ENCODE results near the gene TMEM165. TPM values are rescaled to one million over a fixed set of nuclear protein-coding genes. Genes with fewer than 3 reads are reported as not detected.

TMEM165 gene
- total and polyA plus RNA-seq, 10 of the 15 experiments (the other 5 are each of a cell fraction or from before 2014, with no cell fraction given) = 18.3 to 141 (median 81.1) TPM

DNA sequence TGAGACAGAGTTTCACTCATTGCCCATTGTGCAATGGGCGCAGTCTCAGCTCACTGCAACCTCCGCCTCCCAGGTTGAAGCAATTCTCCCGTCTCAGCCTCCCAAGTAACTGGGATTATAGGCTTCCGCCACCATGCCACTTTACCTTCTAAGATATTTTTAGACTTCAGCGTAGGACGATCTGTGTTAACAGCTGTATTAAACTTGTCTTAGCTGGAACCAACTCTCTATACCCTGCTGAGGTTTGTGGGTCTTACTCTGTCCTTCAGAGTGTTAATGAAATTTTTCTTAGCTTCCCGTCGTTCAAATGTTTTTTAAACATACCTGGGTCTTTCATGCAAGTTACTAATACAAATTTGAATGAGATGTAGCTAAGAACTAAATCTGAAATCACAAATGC, 14.7 kb downstream of the TMEM165 start (continued):
- TF ChIP-seq, protein P1, sequence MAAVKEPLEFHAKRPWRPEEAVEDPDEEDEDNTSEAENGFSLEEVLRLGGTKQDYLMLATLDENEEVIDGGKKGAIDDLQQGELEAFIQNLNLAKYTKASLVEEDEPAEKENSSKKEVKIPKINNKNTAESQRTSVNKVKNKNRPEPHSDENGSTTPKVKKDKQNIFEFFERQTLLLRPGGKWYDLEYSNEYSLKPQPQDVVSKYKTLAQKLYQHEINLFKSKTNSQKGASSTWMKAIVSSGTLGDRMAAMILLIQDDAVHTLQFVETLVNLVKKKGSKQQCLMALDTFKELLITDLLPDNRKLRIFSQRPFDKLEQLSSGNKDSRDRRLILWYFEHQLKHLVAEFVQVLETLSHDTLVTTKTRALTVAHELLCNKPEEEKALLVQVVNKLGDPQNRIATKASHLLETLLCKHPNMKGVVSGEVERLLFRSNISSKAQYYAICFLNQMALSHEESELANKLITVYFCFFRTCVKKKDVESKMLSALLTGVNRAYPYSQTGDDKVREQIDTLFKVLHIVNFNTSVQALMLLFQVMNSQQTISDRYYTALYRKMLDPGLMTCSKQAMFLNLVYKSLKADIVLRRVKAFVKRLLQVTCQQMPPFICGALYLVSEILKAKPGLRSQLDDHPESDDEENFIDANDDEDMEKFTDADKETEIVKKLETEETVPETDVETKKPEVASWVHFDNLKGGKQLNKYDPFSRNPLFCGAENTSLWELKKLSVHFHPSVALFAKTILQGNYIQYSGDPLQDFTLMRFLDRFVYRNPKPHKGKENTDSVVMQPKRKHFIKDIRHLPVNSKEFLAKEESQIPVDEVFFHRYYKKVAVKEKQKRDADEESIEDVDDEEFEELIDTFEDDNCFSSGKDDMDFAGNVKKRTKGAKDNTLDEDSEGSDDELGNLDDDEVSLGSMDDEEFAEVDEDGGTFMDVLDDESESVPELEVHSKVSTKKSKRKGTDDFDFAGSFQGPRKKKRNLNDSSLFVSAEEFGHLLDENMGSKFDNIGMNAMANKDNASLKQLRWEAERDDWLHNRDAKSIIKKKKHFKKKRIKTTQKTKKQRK (IDR thresholded peaks at IDR 0.05; ENCODE audit: low read depth, low read length) = no peak
- TF ChIP-seq HDAC2 (IDR thresholded peaks at IDR 0.05) = no peak
- TF ChIP-seq ZNF687 (IDR thresholded peaks at IDR 0.05) = no peak
- no peak for TF ChIP-seq NR2C2 (IDR thresholded peaks at IDR 0.05; ENCODE audit: borderline replicate concordance, control insufficient read depth, insufficient read length, low read depth)
